D721Med (cell line): ENCODE results near the gene SLC26A8.
"Not testable (repeated sequence)": the region's sequence is repeated elsewhere in the genome, so short reads cannot be mapped to it uniquely, and the experiment has no call there.

ENCODE experiments used
- DNase-seq: peaks from one replicate; pipeline ENCODE4 v3.0.0; 2011; ENCODE audit warnings: low spot score; ENCODE audit not compliant: insufficient read length
- FAIRE-seq: peaks from 2 replicates; lab custom pipeline; 2011; peaks lifted over from hg19 to GRCh38; lab: Jason Lieb, UNC
- CTCF ChIP-seq: IDR thresholded peaks from 2 replicates; pipeline ENCODE4 v1.5.1; 2012; ENCODE audit warnings: mild to moderate bottlenecking, control low read depth; ENCODE audit not compliant: insufficient read depth; ENCODE audit errors: missing control alignments

Gene SLC26A8

GRCh38 chr6:35954333-35954732 is 70.1 kb downstream of the SLC26A8 start:
- TF ChIP-seq CTCF = no peak
- DNase-seq = no peak
- no peak for FAIRE-seq

GRCh38 chr6:35948725-35949124 is 75.7 kb downstream of the SLC26A8 start:
- FAIRE-seq = no peak
- TF ChIP-seq CTCF = peak; percentile 19
- no peak for DNase-seq

- no peak for DNase-seq
- no peak for FAIRE-seq
- no peak for TF ChIP-seq CTCF
Measured at GRCh38 chr6:35945650-35946025, 78.8 kb downstream of the SLC26A8 start.

GRCh38 chr6:35943390-35943789 is 81.1 kb downstream of the SLC26A8 start:
- FAIRE-seq (no peak), DNase-seq (no peak)
- TF ChIP-seq CTCF = no peak

GRCh38 chr6:35942355-35942754 is 82.1 kb downstream of the SLC26A8 start:
- FAIRE-seq = no peak
- TF ChIP-seq CTCF = no peak
- no peak for DNase-seq

GRCh38 chr6:35941170-35941569 is 83.3 kb downstream of the SLC26A8 start:
- not testable (repeated sequence) for DNase-seq, FAIRE-seq

- DNase-seq, FAIRE-seq: not testable (repeated sequence)
Measured at GRCh38 chr6:35940014-35940413, 84.4 kb downstream of the SLC26A8 start.

- DNase-seq, FAIRE-seq: not testable (repeated sequence)
Measured at GRCh38 chr6:35939259-35939658, 85.2 kb downstream of the SLC26A8 start.

- FAIRE-seq (no peak), DNase-seq (no peak)
- TF ChIP-seq CTCF = no peak
Measured at GRCh38 chr6:35936681-35937359, 87.6 kb downstream of the SLC26A8 start.
